NCI-H1417 treated with DMSO at 0.1 percent for 48 hours (cell line): ENCODE results near the gene TMUB2.

Experiments
- DNase-seq: peaks from one replicate; lab custom pipeline; 2025; lab: John Stamatoyannopoulos, UW

Gene TMUB2

DNA sequence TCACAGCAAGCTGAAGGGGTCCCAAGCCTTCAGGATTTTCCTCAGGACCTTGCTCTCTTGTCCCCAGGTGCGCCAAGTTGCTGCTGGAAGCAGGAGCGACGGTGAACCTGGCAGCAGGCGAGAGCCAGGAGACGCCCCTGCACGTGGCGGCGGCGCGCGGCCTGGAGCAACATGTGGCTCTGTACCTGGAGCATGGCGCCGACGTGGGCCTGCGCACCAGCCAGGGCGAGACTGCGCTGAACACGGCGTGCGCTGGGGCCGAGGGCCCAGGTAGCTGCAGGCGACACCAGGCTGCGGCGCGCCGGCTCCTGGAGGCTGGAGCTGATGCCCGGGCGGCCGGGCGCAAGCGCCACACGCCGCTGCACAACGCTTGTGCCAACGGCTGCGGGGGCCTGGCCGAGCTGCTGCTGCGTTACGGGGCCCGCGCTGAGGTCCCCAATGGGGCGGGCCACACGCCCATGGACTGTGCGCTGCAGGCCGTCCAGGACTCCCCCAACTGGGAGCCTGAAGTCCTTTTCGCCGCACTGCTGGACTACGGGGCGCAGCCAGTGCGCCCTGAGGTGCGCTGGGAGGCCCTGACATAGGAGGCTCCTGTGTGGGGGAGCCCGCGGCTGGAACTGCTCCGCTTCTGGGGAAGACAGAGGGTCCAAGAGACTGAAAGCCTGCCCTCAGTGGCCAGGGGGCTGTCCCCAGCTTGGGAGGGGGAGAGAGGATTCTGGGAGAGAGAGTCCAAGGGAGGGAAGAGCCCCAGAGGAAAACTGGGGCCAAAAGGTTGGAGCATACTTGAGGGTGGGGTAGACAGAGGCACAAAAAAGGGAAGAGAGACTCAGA, 9.9 kb upstream of the TMUB2 start:
- no peak for DNase-seq

DNA sequence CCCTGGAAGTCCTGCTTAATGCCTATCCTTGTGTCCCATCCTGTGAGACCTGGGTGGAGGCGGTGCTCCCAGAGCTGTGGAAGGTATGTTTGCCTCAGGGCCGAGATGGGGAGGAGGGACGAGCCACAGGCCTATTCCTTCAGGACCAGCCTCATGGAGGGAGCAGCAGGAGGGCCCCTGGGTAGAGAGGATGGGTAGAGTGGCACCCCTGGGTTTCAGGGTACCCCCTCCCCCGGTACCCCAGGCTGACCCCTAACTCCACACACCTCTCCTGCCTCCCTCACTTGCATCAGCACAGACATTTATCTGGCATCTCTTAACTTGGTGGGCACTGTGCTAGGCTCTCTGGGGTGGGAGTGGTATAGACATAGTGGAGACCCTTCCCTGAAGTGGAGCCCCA, 9.1 kb upstream of the TMUB2 start:
- DNase-seq, result no peak

DNA sequence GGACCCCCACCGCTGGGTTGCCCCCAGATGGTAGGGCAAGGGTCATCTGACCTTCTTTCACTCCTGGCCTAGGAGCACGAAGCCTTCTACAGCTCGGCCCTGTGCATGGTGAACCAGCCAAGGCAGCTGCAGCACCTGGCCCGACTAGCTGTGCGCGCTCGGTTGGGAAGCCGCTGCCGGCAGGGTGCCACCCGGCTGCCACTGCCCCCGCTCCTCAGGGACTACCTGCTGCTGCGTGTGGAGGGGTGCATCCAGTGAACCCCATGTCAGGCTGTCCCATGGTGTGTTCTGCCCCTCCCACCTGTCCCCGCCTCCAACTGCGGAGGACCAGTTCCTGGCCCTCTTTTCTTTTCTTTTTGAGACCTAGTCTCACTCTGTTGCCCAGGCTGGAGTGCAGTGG, 8.6 kb upstream of the TMUB2 start:
- DNase-seq, result no peak

DNA sequence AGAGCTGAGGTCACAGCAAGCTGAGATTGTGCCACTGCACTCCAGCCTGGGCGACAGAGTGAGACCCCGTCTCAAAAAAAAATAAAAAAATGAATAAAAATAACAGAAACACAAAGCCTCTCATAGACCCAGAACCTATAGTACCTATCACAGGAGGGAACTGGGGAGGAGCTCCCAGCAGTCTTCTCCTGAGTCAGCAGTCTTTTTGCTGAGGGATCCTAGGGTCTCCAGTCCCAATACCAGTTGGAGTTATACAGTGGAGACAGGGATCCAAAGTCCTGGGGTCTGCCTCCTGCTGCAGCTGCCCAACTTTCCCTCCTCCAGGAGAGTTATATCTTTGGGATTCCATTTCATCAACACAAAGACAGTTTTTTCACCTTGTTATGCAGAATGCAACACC, 3.7 kb upstream of the TMUB2 start:
- no peak for DNase-seq

DNA sequence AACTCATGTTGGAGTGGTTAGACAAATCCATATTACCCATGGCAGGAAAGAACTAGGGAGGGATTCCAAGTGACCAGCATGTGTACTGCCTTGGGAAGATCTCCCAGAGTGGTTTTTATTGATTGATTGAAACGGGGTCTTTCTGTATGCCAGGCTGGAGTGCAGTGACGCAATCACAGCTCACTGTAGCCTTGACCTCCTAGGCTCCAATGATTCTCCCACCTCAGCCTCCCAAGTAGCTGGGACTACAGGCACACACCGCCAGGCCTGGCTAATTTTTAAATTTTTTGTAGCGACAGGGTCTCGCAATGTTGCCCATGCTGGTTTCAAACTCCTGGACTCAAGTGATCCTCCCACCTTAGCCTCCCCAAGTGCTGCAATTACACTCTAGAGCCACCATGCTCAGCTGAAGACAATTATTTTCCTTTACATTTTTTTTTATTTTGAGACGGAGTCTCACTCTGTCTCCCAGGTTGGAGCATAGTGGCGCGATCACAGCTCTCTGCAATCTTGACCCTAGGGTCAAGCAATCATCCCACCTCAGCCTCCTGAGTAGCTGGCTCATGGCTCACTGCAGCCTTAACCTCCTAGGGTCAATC, 2.5 kb upstream of the TMUB2 start:
- no peak for DNase-seq

DNA sequence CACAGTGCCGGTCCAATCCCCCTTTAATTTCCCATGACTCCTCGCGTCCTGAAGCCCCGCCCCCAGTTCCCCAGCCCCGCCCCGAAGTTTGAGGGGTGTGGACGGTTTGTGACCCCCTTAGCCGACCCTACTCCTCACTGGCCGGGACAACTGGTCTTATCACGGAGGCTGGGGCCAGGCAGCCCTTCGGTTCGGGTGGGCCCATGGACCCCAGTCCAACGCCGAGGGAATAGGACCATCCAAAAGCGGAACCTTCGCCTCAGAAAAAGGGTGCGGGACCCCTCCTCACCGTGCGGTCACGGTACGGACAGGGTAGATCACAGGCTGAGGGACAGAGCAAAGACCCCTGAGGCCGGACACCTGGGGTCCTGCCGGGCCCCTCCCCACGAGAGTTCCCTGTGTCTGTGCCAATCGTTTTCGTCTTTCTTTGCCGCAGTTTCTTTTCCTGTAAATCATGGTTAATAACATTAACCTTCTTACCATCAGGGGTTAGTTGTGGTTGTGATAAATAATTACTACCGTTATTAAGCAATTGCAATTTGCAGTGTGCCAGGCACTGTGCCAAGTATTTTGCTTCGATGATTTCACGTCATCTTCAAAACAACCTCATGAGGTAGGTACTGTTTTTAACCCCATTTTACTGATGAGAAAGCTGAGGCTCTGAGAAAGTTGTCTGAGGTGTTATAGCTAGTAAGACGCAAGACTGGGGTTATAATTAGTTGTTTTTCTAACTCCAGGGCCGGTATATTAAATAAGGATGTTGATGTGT, 543 bp downstream of the TMUB2 start:
- DNase-seq, result no peak

DNA sequence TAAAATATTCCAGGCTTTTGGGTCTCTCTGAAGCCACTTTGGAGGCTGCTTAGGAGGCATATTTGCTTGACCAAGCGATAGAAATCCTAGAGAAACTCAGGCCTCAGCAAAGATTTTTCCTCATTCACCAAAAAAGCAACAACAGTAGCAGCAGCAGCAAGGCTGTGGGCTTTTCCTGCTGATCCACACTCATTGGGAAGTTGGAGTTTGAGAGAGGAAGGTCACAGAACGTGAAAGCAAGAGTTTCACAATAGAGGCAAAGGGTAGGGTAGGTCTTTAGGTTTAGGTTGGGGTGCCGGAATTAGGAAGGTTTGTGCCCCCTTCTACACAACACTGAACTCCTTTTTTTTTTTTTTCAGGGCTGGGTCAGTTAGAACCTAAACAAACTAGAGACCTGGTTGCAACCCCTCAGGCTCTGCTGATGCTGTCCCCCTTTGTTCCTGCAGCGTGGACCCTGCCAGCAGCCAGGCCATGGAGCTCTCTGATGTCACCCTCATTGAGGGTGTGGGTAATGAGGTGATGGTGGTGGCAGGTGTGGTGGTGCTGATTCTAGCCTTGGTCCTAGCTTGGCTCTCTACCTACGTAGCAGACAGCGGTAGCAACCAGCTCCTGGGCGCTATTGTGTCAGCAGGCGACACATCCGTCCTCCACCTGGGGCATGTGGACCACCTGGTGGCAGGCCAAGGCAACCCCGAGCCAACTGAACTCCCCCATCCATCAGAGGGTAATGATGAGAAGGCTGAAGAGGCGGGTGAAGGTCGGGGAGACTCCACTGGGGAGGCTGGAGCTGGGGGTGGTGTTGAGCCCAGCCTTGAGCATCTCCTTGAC, 2.0 kb downstream of the TMUB2 start:
- DNase-seq, result no peak

DNA sequence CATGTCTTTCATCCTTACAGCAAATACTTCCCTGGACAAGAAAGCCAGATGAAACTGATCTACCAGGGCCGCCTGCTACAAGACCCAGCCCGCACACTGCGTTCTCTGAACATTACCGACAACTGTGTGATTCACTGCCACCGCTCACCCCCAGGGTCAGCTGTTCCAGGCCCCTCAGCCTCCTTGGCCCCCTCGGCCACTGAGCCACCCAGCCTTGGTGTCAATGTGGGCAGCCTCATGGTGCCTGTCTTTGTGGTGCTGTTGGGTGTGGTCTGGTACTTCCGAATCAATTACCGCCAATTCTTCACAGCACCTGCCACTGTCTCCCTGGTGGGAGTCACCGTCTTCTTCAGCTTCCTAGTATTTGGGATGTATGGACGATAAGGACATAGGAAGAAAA, 3.7 kb downstream of the TMUB2 start:
- DNase-seq, result no peak

DNA sequence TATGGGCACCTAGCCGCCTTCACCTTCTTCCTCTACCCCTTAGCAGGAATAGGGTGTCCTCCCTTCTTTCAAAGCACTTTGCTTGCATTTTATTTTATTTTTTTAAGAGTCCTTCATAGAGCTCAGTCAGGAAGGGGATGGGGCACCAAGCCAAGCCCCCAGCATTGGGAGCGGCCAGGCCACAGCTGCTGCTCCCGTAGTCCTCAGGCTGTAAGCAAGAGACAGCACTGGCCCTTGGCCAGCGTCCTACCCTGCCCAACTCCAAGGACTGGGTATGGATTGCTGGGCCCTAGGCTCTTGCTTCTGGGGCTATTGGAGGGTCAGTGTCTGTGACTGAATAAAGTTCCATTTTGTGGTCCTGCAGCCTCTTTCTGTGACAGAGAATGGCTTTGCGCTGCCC, 4.6 kb downstream of the TMUB2 start:
- DNase-seq, result no peak

DNA sequence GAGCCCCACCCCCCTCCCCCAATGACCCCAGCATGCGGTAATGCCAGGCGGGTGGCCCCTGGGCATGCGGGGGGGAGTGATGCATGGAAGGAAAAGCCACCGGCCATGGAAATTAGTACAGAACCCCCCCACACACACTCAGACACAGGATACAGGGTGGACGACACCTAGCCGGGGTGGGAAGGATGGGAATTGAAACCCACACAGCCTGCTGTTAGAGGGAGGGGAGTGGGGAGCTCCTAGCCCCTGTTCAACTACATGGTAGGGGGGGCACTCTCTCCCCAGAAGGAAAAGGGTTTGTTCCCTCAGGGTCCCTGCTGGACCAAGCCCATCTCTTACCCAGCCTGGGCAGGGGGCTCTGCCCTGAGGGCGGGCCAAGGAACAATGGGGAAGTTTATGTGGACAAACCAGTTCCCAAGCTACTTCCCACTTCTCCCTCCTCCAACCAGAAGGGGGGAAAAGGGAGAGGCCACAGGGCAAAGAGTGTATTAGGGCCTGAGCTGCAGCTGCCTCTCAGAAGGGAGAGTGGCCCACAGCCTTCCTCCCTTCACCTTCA, 5.2 kb downstream of the TMUB2 start:
- no peak for DNase-seq

DNA sequence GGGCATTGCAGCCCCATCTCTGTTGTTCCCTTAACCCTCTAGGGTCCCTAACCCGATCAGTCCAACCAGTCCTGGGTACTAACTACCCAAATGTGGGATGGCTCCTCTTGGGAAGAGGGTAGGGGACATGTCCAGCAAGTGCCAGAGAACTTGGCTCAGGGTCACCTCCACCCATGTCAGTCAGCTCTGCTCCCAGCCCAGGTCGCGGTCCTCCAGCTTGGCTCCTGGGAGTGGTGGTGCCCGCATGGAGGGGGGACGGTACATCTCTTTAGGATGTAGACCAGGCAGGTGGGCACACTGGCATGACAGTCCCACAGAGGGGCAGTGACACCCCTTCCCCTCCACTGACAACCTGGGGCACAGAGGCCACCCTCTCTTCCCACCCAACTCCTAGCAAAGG, 6.0 kb downstream of the TMUB2 start:
- no peak for DNase-seq

DNA sequence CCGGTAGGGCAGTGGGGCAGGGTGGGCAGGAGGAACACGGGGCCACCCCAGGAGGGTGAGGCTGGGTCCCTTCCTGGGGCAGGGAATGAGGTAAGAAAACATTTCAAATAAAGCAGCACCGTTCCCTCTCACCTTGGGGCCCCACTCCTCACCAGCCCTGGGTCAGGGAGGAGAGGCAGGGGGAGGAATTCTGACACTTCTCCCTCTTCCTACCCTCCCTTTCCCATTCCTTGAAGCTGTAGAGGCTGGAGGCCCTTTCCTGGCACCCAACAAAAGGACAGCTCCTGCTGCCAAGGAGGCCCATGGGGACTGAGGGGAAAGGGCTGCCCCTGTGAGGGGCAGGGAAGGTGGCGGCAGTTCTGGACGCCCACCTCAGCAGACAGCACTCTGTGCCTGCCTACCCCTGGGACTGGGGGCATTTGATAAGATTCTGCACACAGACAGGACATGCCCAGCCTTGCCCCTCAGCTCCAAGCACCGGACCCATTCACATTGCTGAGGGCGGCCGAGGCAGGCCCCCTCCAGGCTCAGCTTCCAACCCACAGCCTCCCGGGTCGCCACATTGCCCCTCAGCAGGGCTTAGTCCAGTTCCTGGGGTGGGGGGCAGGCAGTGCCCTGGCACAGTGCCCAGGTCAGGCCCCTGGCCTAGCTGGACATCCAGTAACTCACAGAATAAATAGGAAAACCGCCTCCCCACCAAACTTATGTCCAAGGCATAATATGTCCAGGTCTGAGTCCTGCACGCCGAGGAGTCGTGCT, 6.7 kb downstream of the TMUB2 start:
- DNase-seq, result no peak

DNA sequence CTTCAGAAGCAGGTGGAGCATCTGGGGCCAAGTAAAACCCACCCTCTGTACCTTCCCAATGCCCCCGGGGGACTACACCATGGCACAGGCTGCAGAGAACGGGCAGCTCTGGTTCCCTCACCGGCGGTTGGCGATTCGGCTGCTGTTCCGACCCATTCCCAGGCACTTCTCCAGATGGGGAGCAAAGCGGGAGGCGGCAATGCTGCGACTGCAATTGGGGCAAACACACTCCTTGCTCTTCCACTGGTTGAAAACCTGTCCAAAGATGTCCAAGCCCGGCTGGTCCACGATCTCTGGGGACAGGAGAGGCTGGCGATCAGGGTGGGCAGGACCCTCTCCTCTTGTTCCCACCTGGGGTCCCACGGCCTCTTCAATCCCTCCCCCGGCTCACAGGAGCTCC, 10.3 kb downstream of the TMUB2 start:
- no peak for DNase-seq

DNA sequence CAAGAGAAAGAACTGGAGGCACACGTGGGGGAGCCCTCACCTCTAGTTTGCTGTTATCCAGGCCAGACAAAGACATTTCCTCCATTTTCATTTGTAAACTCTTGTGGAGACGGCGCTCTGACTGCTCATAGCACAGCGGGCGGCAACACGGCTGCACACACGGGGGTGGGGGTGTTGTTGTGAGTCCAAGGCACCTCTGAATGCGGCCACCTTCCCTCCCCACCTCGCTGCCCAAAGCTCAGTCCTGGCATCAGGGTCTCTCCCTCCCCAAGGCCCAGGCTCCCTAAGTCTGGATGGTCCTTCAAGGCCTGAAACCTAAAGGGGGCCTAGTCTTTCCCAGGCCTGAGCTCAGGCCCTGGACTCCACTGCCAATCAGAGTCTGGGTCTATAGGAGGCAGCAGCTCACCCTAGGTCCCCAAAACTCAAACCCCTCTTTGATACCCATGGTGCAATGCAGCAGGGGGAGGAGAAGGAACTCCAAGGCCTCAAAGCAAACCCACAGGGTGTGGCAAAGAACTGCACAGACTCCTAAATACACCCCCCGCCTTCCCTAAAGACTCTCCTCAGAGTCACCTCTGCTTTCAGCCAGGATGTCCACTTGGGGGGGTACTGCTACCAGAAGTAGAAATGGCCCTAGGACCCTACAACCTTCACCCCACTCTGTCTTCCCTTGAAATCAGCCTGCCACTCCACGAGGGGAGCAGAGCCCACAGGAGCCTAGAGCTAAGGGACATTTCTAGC, 11.4 kb downstream of the TMUB2 start:
- no peak for DNase-seq

DNA sequence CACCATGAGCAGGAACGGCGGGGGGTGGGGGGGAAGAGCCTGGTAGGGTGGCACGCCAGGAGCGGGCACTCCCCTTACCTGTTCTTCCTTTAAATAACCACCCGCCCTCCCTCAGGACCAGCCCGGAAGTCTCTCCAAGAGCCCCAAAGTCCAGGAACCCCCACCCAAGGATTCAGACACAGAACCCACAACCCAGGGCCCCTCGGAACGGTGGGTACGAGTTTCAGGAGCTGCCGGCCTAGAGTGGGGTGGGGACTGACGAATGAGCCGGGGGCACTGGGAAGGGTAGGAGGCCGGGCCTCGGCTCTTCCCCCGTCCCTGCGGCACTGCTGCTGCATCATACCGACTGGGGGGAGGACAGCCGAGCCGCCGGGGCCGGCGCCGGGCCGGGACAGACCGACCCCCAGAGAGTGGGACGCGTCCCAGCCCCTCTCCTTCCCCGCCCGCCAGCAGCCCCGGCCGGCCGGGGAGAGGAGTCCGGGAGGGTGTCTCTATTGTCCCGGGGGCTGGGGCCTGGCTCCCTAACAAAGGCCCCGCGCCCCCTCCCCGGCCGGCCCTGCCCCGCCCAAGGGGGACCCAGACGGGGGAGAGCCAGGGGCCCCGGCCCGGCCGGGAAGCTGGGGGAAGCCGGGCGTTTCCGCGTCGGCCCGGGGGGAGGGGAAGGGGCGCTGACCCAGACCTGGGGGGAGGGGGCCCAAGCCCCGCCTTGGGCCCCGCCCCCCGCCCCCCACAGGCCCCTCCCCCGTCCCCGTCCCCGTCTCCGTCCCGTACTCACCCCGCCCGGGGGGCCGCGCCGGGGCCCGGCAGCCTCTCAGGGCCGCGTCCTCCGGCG, 12.2 kb downstream of the TMUB2 start:
- DNase-seq, result no peak

DNA sequence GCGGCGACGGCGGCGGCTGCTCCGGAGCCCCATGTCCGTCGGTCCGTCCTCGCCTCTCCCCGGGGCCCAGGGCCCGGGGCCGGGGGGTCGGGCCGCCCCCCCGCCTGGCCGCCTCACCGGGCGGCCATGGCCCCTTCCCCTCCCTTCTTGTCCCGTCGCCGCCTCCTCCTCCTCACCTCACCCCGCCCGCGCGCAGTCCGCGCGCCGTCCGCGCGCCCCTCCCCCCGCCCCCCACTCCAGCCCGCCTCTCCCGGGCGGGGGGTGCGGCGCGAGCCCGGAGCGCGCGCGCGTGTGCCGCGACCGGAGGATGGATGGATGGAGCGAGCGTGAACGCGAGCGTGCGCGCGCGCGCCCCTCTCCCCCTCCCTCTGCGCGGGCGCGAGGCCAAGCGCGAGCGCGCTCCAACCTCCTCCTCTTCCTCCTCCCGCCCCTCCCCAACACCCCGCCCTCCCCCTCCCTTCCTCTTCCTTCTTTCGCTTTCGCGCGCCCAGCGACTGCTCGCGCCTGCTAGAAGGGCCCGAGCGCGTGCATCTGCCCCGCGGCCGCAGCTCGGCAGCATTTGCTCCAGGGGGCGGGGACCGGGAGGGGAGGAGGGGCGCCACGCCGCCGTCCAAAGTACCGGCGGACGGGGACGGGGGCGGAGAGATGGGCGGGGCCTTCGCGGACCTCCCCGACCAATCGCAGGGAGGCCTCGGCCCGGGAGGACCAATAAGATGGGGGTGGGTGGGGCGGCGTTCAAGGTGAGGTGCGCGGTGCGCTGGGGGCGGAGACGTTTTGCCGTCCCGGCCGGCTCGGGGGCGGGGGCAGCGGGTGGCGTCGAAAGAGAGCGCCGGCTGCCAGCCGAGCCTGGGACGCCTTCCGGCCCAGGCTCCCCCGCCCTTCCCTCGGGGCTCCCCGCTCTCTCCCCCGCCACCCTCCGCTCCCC, 13.0 kb downstream of the TMUB2 start, which contains the start of gene ATXN7L3:
TSS of gene ATXN7L3 (minus strand) at position 332 of the 925 bp plus-strand sequence. CDS start 1,814 bp downstream, outside the sequence.
- peak; percentile 79 for DNase-seq

DNA sequence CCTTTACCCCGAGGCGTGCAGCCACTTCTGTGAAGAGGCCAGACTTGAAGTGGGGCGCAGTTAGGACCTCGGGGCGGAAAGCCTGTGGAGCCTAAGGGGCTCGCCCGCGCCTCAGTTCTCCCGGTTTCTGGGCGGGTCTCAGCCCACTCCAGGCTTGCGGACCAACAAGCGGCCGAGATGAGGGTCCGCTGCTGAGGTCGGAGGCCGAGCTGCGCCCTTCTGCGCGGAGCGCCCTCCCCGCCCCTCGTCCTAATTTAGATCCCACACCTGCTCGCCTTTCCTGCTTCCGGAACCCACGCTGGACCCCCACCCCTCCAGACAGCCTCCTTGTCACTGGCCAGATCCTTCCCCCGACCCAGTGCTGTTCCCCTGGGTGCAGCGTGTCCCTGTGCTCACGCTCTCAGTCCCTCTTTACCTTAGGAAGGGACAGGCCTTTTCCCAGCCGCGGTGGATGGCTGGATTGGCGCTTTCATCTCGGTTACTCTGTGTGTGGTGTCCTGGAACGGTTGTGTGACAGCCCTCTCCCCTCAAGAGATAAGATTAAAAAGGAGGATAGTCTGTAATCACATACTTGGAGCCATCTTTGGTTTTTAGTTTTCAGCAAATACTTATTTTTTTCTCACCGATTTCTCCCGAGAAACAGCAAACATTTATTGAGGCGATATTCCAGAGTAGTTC, 13.8 kb downstream of the TMUB2 start:
- no peak for DNase-seq

DNA sequence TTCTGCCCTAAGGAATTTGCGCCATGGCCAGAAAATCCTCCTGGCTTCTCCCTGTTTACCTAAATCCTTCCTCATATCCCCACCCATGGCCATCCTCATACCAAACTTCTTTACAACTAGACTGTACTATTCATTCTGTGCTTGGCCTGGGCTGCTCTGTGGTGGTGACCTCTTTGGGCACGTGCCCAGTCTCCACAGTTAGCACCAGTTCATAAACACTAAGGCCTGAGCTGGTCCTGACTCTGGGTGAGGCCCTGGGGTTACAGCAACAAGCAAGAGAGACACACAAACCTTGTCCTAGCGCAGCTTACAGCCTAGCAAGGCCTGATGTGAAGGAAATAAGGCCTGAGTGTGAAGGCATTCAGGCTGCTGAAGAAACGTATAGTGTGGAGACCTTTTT, 16.0 kb downstream of the TMUB2 start:
- DNase-seq, result no peak
